ENCODE results near the gene MAD2L1BP. TPM values are rescaled to one million over a fixed set of nuclear protein-coding genes. Genes with fewer than 3 reads are reported as not detected.

The MAD2L1BP gene
- total and polyA plus RNA-seq, 8 donors = 6.5 to 18.6 (median 10.1) TPM

DNA sequence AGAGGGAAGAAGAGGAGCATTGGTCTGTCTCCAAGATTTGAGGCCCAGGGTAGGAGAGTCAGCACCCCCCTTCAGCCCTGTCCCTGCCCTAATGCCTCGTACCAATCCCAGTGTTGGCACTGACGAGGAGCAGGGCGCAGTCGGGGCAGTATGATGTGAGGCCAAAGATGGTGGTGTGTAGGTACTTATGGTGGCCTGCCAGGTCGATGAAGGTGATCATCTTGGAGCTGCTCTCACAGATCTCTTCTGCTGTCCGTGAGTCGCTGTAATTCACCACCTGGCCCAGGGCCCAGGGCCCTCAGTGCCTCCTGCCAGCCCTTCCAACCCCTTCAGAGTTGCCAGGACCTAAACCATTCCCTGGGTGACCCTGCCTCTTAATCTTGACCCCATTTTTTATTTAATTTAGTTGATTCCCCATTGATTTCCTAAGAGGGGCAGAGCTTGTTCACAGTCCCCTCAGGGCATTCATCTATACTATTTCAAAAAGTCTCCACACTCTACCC, 10.8 kb upstream of the MAD2L1BP start:
- H3K36me3 ChIP-seq = peaks cover 0 to 51% (median 10%) of the 10 kb centered on the region in 3 donors
- no peak overlapping the region for H3K27ac ChIP-seq
- TF ChIP-seq, protein P1, sequence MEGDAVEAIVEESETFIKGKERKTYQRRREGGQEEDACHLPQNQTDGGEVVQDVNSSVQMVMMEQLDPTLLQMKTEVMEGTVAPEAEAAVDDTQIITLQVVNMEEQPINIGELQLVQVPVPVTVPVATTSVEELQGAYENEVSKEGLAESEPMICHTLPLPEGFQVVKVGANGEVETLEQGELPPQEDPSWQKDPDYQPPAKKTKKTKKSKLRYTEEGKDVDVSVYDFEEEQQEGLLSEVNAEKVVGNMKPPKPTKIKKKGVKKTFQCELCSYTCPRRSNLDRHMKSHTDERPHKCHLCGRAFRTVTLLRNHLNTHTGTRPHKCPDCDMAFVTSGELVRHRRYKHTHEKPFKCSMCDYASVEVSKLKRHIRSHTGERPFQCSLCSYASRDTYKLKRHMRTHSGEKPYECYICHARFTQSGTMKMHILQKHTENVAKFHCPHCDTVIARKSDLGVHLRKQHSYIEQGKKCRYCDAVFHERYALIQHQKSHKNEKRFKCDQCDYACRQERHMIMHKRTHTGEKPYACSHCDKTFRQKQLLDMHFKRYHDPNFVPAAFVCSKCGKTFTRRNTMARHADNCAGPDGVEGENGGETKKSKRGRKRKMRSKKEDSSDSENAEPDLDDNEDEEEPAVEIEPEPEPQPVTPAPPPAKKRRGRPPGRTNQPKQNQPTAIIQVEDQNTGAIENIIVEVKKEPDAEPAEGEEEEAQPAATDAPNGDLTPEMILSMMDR (IDR thresholded peaks at IDR 0.05) = no peak
- H3K9me3 ChIP-seq = no peaks in the 10 kb centered on the region
- DNase-seq (no peak), ATAC-seq (no peak), FAIRE-seq (no peak)
- WGBS, 2 donors = 86 to 94% methylated on average over 7 of the region's 7 CpGs
- intact Hi-C loops (cut with DNase I) = no loop called here
- H3K4me3 ChIP-seq = no peak overlapping the region
- H3K4me1 ChIP-seq = peaks cover 0 to 16% (median 4%) of the 10 kb centered on the region in 3 donors
- H3K27me3 ChIP-seq = no peaks in the 10 kb centered on the region

GRCh38 chr6:43625393-43625992, 10.1 kb upstream of the MAD2L1BP start:
- intact Hi-C loops (cut with DNase I) = no loop called here
- Histone ChIP-seq H3K4me1 (peaks cover 0 to 20% (median 4%) of the 10 kb centered on the region in 3 donors), H3K36me3 (peaks cover 0 to 51% (median 10%) of the 10 kb centered on the region in 3 donors), H3K27ac (no peak overlapping the region), H3K27me3 (no peaks in the 10 kb centered on the region), H3K4me3 (no peak overlapping the region), H3K9me3 (no peaks in the 10 kb centered on the region)
- ATAC-seq = no peak
- no peak for FAIRE-seq
- no peak for DNase-seq
- WGBS, 2 donors = 90 to 93% methylated on average over 16 of the region's 16 CpGs
- TF ChIP-seq, protein P1 (IDR thresholded peaks at IDR 0.05) = no peak

GRCh38 chr6:43627008-43627825, 8.4 kb upstream of the MAD2L1BP start:
- Histone ChIP-seq H3K9me3 (no peaks in the 10 kb centered on the region), H3K36me3 (peaks cover 0 to 35% (median 5%) of the 10 kb centered on the region in 3 donors), H3K27ac (peak overlapping the region; percentile 6 to 97 (median 74)), H3K4me3 (peak overlapping the region in 2 of 4 donors; percentile 73 to 97), H3K4me1 (peaks cover 0 to 21% (median 4%) of the 10 kb centered on the region in 3 donors), H3K27me3 (no peaks in the 10 kb centered on the region)
- intact Hi-C loops (cut with DNase I) = no loop called here
- 61 to 66% methylated on average over 5 of the region's 5 CpGs for WGBS, 2 donors
- TF ChIP-seq, protein P1 (IDR thresholded peaks at IDR 0.05) = no peak
- FAIRE-seq (no peak), DNase-seq (peak in 4 of 6 donors; percentile 77 to 88 (median 82)), ATAC-seq (peak; percentile 4 to 35 (median 17))

DNA sequence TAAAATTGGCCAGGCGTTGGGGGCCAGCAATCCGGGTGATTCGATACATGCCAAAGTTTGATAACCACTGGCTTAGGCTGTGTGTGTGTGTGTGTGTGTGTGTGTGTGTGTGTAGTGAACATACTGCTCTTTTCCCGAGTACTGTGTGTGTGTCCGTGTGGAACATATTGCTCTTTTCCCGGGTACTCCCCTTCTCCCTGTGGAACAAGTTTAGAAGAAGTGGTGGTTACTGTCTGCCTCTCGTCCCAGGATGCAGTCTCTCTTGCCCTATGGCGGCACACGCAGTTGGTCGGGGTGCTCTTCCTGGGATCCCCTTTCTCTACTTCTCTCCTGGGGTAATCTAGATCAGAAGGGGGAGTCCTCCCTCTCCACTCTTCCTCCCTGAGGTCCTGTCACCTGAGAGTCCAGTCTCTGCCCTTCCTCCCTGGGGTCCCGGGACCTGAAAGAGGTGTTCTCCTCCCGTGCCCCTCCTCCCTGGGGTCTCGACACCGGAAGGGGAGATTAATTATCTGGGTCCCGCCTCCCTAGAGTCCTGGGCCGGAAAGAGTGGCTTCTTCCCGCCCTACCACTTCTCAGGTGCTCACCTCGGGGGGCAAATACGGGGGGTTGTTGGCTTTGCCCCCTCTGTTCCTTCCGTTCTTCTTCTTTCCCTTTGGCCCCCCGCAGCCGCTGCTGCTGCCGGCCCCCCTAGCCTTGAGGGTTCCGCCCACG, 7.1 kb upstream of the MAD2L1BP start:
- 0 to 1% methylated on average over 25 of the region's 25 CpGs for WGBS, 2 donors
- Histone ChIP-seq H3K27me3 (no peaks in the 10 kb centered on the region), H3K27ac (peak overlapping the region; percentile 87 to 97 (median 93)), H3K36me3 (peaks cover 0 to 21% (median 5%) of the 10 kb centered on the region in 3 donors), H3K9me3 (no peaks in the 10 kb centered on the region), H3K4me3 (peak overlapping the region; percentile 51 to 97 (median 82)), H3K4me1 (peaks cover 0 to 21% (median 4%) of the 10 kb centered on the region in 3 donors)
- intact Hi-C loops (cut with DNase I) = no loop called here
- ATAC-seq (peak; percentile 2 to 30 (median 10)), DNase-seq (peak in 4 of 6 donors; percentile 61 to 71 (median 66)), FAIRE-seq (no peak)
- TF ChIP-seq, protein P1 (IDR thresholded peaks at IDR 0.05) = no peak
